ENCODE data around the gene TAF9. TPM values are rescaled to one million over a fixed set of nuclear protein-coding genes. Genes with fewer than 3 reads are reported as not detected.

TAF9 gene
- total RNA-seq = 42.4 TPM
- polyA plus RNA-seq (ENCODE audit: insufficient read depth, low read depth, low replicate concordance) = 46.4 TPM
- long read RNA-seq, donor 1, transcript TAF9-201 (3 exons, 1,283 nt) = major isoform, 26 of 32 reads
- long read RNA-seq, donor 1, partial matches to known transcripts = 0 of 32 reads
- long read RNA-seq, donor 1, other reads (novel, unspliced or antisense) = 0 of 32 reads
- long read RNA-seq, donor 2, transcript TAF9-201 (3 exons, 1,283 nt) = major isoform, 23 of 28 reads
- long read RNA-seq, donor 2, partial matches to known transcripts = 0 of 28 reads
- long read RNA-seq, donor 2, other reads (novel, unspliced or antisense) = 0 of 28 reads
- long read RNA-seq, donor 3, transcript TAF9-205 (2 exons, 1,331 nt) = minor isoform, 8 of 44 reads
- long read RNA-seq, donor 3, transcript TAF9-201 (3 exons, 1,283 nt) = major isoform, 33 of 44 reads
- long read RNA-seq, donor 3, partial matches to known transcripts = 0 of 44 reads
- long read RNA-seq, donor 3, other reads (novel, unspliced or antisense) = 0 of 44 reads
- long read RNA-seq, donor 4, transcript TAF9-201 (3 exons, 1,283 nt) = major isoform, 20 of 27 reads
- long read RNA-seq, donor 4, partial matches to known transcripts = 0 of 27 reads
- long read RNA-seq, donor 4, other reads (novel, unspliced or antisense) = 0 of 27 reads
- long read RNA-seq, donor 5, partial matches to known transcripts = 0 of 4 reads
- long read RNA-seq, donor 5, other reads (novel, unspliced or antisense) = 0 of 4 reads
- long read RNA-seq, donor 6, transcript TAF9-205 (2 exons, 1,331 nt) = minor isoform, 13 of 74 reads
- long read RNA-seq, donor 6, transcript TAF9-201 (3 exons, 1,283 nt) = major isoform, 58 of 74 reads
- long read RNA-seq, donor 6, partial matches to known transcripts = 0 of 74 reads
- long read RNA-seq, donor 6, other reads (novel, unspliced or antisense) = 0 of 74 reads
- long read RNA-seq, donor 7, transcript TAF9-201 (3 exons, 1,283 nt) = major isoform, 21 of 28 reads
- long read RNA-seq, donor 7, partial matches to known transcripts = 0 of 28 reads
- long read RNA-seq, donor 7, other reads (novel, unspliced or antisense) = 4 of 28 reads
- long read RNA-seq, donor 8, transcript TAF9-205 (2 exons, 1,331 nt) = minor isoform, 7 of 43 reads
- long read RNA-seq, donor 8, transcript TAF9-201 (3 exons, 1,283 nt) = major isoform, 32 of 43 reads
- long read RNA-seq, donor 8, partial matches to known transcripts = 0 of 43 reads
- long read RNA-seq, donor 8, other reads (novel, unspliced or antisense) = 0 of 43 reads
- long read RNA-seq, donor 9, transcript TAF9-201 (3 exons, 1,283 nt) = major isoform, 10 of 12 reads
- long read RNA-seq, donor 9, partial matches to known transcripts = 0 of 12 reads
- long read RNA-seq, donor 9, other reads (novel, unspliced or antisense) = 0 of 12 reads
- long read RNA-seq, donor 10, transcript TAF9-201 (3 exons, 1,283 nt) = major isoform, 17 of 22 reads
- long read RNA-seq, donor 10, partial matches to known transcripts = 0 of 22 reads
- long read RNA-seq, donor 10, other reads (novel, unspliced or antisense) = 0 of 22 reads

DNA sequence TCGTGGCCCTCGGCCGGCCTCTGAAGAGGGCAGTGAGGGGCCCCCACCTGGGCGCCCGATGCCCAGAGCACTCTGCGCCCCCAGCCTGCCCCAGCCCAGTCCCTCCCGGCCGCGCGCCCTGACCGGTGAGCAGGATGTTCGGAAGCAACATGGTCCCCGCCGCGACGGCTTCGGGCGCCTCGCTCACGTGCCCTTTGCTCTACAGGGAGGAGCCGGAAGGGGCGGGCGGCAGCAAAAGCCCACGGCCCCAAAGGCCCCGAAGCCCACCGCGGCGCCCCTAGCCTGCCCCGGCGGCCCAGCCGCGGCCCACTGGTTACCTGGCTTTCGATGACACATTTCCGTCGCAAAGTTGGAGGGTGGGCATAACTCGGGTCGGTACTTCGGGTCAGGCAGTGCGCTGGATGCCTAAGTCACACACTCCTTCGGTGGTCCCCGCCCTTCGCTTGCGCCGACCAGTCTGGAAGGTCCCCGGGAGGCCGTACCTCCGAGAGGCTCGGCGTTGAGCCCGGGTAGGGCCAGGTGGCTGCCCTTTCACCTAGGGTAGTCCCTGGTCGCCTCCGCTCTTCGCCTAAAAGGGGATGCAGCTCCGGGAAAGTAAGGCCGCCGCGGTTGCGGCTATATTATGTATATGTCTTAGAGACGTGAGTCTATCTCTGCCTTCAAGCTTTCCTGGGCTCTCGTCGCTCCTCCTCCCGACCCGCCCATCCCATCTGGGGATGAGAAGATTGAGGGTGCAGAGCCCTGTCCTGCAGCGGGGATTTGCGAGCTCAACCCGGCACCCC, at the start of gene TAF9, which contains the start of the genes AK6 and RAD17:
TSS of gene TAF9 (minus strand) at position 181 of the 782 bp plus-strand sequence. CDS start 3,783 bp downstream, outside the sequence.
TSS of gene AK6 (minus strand) at position 181 of the 782 bp plus-strand sequence. CDS start at position 151, 30 bp downstream.
TSS of gene RAD17 (plus strand) at position 479 of the 782 bp plus-strand sequence. CDS start 2,391 bp downstream, outside the sequence.
- peak within 1 kb of the TSS; percentile 85 to 97 (median 97) for H3K4me3 ChIP-seq (ENCODE audit: low read length in 3 of 3)
- TF ChIP-seq CTCF (IDR thresholded peaks at IDR 0.05; ENCODE audit: borderline replicate concordance, extremely low read depth, insufficient read depth) = no peak
- H3K4me1 ChIP-seq (ENCODE audit: control insufficient read depth in 2 of 3, insufficient read depth in 2 of 3, low read depth in 1 of 3, low read length in 3 of 3) = peaks cover 0 to 10% (median 4%) of the 10 kb centered on the region in 3 donors
- H3K27me3 ChIP-seq (ENCODE audit: control insufficient read depth, insufficient read depth, low read length) = no peaks in the 10 kb centered on the region
- DNase-seq (peak; percentile 94 to 97 (median 96)), FAIRE-seq (no peak)
- H3K36me3 ChIP-seq (ENCODE audit: control insufficient read depth in 2 of 3, insufficient read depth in 3 of 3, low read length in 3 of 3) = peaks cover 6 to 8% (median 8%) of the 10 kb centered on the region in 3 donors
- intact Hi-C loops (cut with DNase I) = no loop called here
- peak within 1 kb of the TSS; percentile 94 for H3K9ac ChIP-seq (ENCODE audit: low read length in 3 of 3)
- no peaks in the 10 kb centered on the region for H3K9me3 ChIP-seq (ENCODE audit: control insufficient read depth in 2 of 3, insufficient read depth in 1 of 3, low read length in 3 of 3)
- peak within 1 kb of the TSS; percentile 98 to 100 for H3K27ac ChIP-seq (ENCODE audit: low read depth in 2 of 2, low read length in 2 of 2)

GRCh38 chr5:69418554-69418953, 49.2 kb upstream of the TAF9 start:
- no peak overlapping the region for H3K27ac ChIP-seq (ENCODE audit: low read depth in 2 of 2, low read length in 2 of 2)
- H3K9ac ChIP-seq (ENCODE audit: low read length in 3 of 3) = no peak overlapping the region
- DNase-seq (no peak), FAIRE-seq (no peak)
- no peaks in the 10 kb centered on the region for H3K9me3 ChIP-seq (ENCODE audit: control insufficient read depth in 2 of 3, insufficient read depth in 1 of 3, low read length in 3 of 3)
- no peaks in the 10 kb centered on the region for H3K27me3 ChIP-seq (ENCODE audit: control insufficient read depth, insufficient read depth, low read length)
- no peak overlapping the region for H3K4me3 ChIP-seq (ENCODE audit: low read length in 3 of 3)
- H3K4me1 ChIP-seq (ENCODE audit: control insufficient read depth in 2 of 3, insufficient read depth in 2 of 3, low read depth in 1 of 3, low read length in 3 of 3) = no peaks in the 10 kb centered on the region
- TF ChIP-seq CTCF (IDR thresholded peaks at IDR 0.05; ENCODE audit: borderline replicate concordance, extremely low read depth, insufficient read depth) = no peak
- peaks cover 0 to 6% (median 0%) of the 10 kb centered on the region in 3 donors for H3K36me3 ChIP-seq (ENCODE audit: control insufficient read depth in 2 of 3, insufficient read depth in 3 of 3, low read length in 3 of 3)
- intact Hi-C loops (cut with DNase I) = no loop called here

Measured in kidney (tissue), 22 donors.